ENCODE measurements around the gene C3orf49. TPM values are rescaled to one million over a fixed set of nuclear protein-coding genes. Genes with fewer than 3 reads are reported as not detected.

Gene C3orf49
- total RNA-seq, 1 experiment from 2014 or later, result not detected

DNA sequence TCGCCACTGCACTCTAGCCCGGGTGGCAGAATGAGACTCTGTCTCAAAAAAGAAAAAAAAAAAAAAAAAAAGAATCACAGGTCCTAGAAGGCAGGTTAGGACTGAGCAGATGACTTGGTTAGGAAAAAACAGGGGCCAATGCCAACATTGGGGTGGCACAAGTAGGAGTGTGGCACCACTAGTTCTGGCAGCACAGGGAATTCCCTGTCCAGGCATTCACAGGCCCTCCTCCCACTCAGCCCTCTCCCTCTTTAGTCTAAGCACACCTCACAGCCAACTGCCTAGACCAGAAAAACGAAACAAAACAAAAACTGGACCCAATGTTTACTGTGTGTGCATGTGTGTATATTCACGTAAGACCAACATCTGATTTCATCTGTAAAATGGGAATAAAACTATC lies 34.0 kb downstream of the C3orf49 start:
- TF ChIP-seq, protein P1, sequence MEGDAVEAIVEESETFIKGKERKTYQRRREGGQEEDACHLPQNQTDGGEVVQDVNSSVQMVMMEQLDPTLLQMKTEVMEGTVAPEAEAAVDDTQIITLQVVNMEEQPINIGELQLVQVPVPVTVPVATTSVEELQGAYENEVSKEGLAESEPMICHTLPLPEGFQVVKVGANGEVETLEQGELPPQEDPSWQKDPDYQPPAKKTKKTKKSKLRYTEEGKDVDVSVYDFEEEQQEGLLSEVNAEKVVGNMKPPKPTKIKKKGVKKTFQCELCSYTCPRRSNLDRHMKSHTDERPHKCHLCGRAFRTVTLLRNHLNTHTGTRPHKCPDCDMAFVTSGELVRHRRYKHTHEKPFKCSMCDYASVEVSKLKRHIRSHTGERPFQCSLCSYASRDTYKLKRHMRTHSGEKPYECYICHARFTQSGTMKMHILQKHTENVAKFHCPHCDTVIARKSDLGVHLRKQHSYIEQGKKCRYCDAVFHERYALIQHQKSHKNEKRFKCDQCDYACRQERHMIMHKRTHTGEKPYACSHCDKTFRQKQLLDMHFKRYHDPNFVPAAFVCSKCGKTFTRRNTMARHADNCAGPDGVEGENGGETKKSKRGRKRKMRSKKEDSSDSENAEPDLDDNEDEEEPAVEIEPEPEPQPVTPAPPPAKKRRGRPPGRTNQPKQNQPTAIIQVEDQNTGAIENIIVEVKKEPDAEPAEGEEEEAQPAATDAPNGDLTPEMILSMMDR (IDR thresholded peaks at IDR 0.05; ENCODE audit: insufficient read depth in 1 of 2, low read depth in 1 of 2, low read length in 1 of 2, severe bottlenecking in 1 of 2, unreplicated experiment in 1 of 2), result no peak
- Mint-ChIP-seq H3K9me3 (ENCODE audit: unreplicated experiment) (no peaks in the 10 kb centered on the region), H3K27ac (ENCODE audit: unreplicated experiment) (no peak overlapping the region), H3K4me1 (ENCODE audit: low read depth, unreplicated experiment) (peaks cover 4% of the 10 kb centered on the region), H3K4me3 (ENCODE audit: unreplicated experiment) (no peak overlapping the region), H3K36me3 (ENCODE audit: insufficient read depth, unreplicated experiment) (no peaks in the 10 kb centered on the region), H3K27me3 (ENCODE audit: insufficient read depth, unreplicated experiment) (no peaks in the 10 kb centered on the region)
- no peaks in the 10 kb centered on the region for H3K9me3 ChIP-seq
- POLR2A ChIA-PET, result no interaction called here
- intact Hi-C loops (cut with micrococcal nuclease; ENCODE audit: unreplicated experiment), result no loop called here
- no peaks in the 10 kb centered on the region for H3K36me3 ChIP-seq (ENCODE audit: control insufficient read depth, insufficient read depth, low read length)
- BruUV-seq (replicated peaks), result no TSS peak
- H3K27me3 ChIP-seq (replicated peaks; ENCODE audit: control insufficient read depth, insufficient read depth, low read length), result no peaks in the 10 kb centered on the region
- no peak for DNase-seq
- H3K4me1 ChIP-seq, result peaks cover 4% of the 10 kb centered on the region
- CTCF ChIA-PET, result interaction anchor here (0.7 kb wide), 1 partner anchor 63 kb away, joined by 4 read pairs; no protein-coding TSS in a partner anchor
- H3K4me3 ChIP-seq (ENCODE audit: low read depth, low read length), result no peak overlapping the region

DNA sequence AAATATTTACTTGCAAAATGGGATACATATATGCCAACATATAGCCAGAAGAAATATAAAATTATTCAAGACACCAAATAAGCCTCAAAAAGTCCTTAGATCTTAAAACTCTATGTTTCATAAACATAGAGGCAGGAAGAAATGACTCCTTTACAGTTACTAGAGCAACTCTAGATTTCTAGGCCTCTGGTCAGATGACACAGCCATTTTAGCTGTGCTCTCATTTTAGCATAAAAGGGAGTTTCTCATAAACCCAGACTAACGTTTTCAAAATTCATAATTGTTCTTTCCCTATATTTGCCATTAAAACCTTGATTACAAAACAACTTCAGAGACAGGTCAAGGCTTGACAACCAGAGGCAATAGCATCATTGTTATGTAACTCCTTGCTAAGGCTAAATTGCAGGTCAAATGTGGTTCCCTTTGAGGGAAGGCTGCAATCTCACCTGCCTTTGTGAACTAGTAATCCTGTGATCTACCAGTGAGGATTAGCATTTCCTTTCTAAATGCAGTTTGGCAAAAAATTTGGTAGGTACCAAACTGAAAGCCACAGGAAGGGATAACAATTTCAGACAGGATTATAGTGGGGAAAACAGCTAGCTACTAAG lies 36.3 kb downstream of the C3orf49 start:
- intact Hi-C loops (cut with micrococcal nuclease; ENCODE audit: unreplicated experiment), result no loop called here
- POLR2A ChIA-PET, result no interaction called here
- no peak overlapping the region for H3K4me3 Mint-ChIP-seq (ENCODE audit: unreplicated experiment)

DNA sequence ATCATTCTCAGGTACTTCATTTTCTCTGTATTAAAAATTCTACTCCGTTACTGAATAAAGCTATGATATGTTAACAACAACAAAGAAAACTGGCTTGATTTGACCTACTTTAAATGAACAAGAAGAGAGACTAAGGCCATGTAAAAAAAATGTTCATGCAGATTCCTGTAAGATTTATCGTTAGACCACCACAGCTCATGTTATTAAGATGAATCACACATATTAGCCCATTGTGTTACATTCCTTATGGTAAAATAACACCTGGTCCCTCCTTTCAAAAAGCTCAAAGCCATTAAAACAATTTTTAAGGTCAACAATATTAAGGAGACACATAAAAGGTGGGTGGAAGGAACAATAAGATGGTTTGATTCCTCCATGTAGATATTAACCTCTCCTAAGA lies 38.2 kb downstream of the C3orf49 start:
- no peaks in the 10 kb centered on the region for H3K9me3 ChIP-seq
- Mint-ChIP-seq H3K4me3 (ENCODE audit: unreplicated experiment) (no peak overlapping the region), H3K9me3 (ENCODE audit: unreplicated experiment) (no peaks in the 10 kb centered on the region), H3K4me1 (ENCODE audit: low read depth, unreplicated experiment) (peaks cover 21% of the 10 kb centered on the region), H3K27ac (ENCODE audit: unreplicated experiment) (no peak overlapping the region), H3K27me3 (ENCODE audit: insufficient read depth, unreplicated experiment) (no peaks in the 10 kb centered on the region), H3K36me3 (ENCODE audit: insufficient read depth, unreplicated experiment) (no peaks in the 10 kb centered on the region)
- no TSS peak for BruUV-seq (replicated peaks)
- no peak overlapping the region for H3K4me3 ChIP-seq (ENCODE audit: low read depth, low read length)
- H3K27me3 ChIP-seq (replicated peaks; ENCODE audit: control insufficient read depth, insufficient read depth, low read length), result no peaks in the 10 kb centered on the region
- H3K4me1 ChIP-seq, result peaks cover 11% of the 10 kb centered on the region
- H3K36me3 ChIP-seq (ENCODE audit: control insufficient read depth, insufficient read depth, low read length), result no peaks in the 10 kb centered on the region; the same call in 1 of the 2 replicates
- ChIA-PET CTCF (no interaction called here), POLR2A (interaction anchor here (0.6 kb wide), 1 partner anchor 213 kb away, joined by 4 read pairs; no protein-coding TSS in a partner anchor)
- intact Hi-C loops (cut with micrococcal nuclease; ENCODE audit: unreplicated experiment), result no loop called here
- TF ChIP-seq, protein P1 (IDR thresholded peaks at IDR 0.05; ENCODE audit: insufficient read depth in 1 of 2, low read depth in 1 of 2, low read length in 1 of 2, severe bottlenecking in 1 of 2, unreplicated experiment in 1 of 2), result no peak
- no peak for DNase-seq

More for the DNA sequence above, 36.3 kb downstream of the C3orf49 start:
- Histone ChIP-seq H3K4me1 (no peaks in the 10 kb centered on the region), H3K27me3 (replicated peaks; ENCODE audit: control insufficient read depth, insufficient read depth, low read length) (no peaks in the 10 kb centered on the region), H3K9me3 (no peaks in the 10 kb centered on the region), H3K4me3 (ENCODE audit: low read depth, low read length) (no peak overlapping the region), H3K36me3 (ENCODE audit: control insufficient read depth, insufficient read depth, low read length) (no peaks in the 10 kb centered on the region; the same call in 1 of the 2 replicates)
- Mint-ChIP-seq H3K27ac (ENCODE audit: unreplicated experiment) (no peak overlapping the region), H3K36me3 (ENCODE audit: insufficient read depth, unreplicated experiment) (no peaks in the 10 kb centered on the region), H3K4me1 (ENCODE audit: low read depth, unreplicated experiment) (peaks cover 9% of the 10 kb centered on the region), H3K9me3 (ENCODE audit: unreplicated experiment) (no peaks in the 10 kb centered on the region), H3K27me3 (ENCODE audit: insufficient read depth, unreplicated experiment) (no peaks in the 10 kb centered on the region)
- no TSS peak for BruUV-seq (replicated peaks)
- TF ChIP-seq, protein P1 (IDR thresholded peaks at IDR 0.05; ENCODE audit: insufficient read depth in 1 of 2, low read depth in 1 of 2, low read length in 1 of 2, severe bottlenecking in 1 of 2, unreplicated experiment in 1 of 2), result no peak
- DNase-seq, result no peak
- CTCF ChIA-PET, result no interaction called here

Measured in Caco-2 (cell line).